ENCODE results near the gene RACGAP1. TPM values are rescaled to one million over a fixed set of nuclear protein-coding genes. Genes with fewer than 3 reads are reported as not detected.
A peak's percentile ranks its signal among the peaks of the same experiment; 100 is the strongest.

RACGAP1 gene
- polyA plus RNA-seq, 3 donors = 3.1 to 5.4 (median 3.6) TPM

DNA sequence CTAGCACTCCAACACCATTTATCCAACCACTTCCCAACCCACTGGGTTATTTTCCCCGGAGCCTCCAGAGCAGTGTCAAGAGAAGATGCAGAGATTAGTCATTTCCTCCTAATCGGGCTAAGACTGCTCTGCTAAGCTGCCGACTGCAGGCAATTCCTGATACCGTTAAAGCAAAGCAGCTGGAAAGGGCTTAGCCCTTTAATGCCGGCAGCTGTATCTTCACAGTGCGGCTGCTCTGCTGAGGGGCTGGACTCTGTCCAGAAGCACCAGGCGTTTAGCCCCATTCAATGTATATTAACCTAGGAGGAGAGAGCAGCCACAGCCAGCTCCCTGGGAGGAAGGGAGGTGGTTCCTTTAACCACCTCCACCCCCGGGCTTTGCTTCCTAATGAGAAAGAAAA lies 41.4 kb downstream of the RACGAP1 start:
- H3K79me2 ChIP-seq (ENCODE audit: insufficient read depth, low read length) = peaks cover 2% of the 10 kb centered on the region
- peak overlapping the region; percentile 50 to 76 for H3K27ac ChIP-seq (ENCODE audit: low read depth in 1 of 2, low read length in 2 of 2)
- H3K4me3 ChIP-seq (replicated peaks in 1 of 3; ENCODE audit: low read depth in 2 of 3, low read length in 3 of 3) = peak overlapping the region in 1 of 3 experiments; percentile 65
- DNase-seq = peak; percentile 30 to 73 (median 73)
- TF ChIP-seq, protein P1, sequence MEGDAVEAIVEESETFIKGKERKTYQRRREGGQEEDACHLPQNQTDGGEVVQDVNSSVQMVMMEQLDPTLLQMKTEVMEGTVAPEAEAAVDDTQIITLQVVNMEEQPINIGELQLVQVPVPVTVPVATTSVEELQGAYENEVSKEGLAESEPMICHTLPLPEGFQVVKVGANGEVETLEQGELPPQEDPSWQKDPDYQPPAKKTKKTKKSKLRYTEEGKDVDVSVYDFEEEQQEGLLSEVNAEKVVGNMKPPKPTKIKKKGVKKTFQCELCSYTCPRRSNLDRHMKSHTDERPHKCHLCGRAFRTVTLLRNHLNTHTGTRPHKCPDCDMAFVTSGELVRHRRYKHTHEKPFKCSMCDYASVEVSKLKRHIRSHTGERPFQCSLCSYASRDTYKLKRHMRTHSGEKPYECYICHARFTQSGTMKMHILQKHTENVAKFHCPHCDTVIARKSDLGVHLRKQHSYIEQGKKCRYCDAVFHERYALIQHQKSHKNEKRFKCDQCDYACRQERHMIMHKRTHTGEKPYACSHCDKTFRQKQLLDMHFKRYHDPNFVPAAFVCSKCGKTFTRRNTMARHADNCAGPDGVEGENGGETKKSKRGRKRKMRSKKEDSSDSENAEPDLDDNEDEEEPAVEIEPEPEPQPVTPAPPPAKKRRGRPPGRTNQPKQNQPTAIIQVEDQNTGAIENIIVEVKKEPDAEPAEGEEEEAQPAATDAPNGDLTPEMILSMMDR (IDR thresholded peaks at IDR 0.05) = no peak
- H3K36me3 Mint-ChIP-seq = peaks cover 7% of the 10 kb centered on the region in 2 donors
- H3K9ac ChIP-seq (ENCODE audit: insufficient read depth, low read length, poor library complexity, severe bottlenecking) = no peak overlapping the region
- peaks cover 0 to 3% (median 1%) of the 10 kb centered on the region in 3 donors for H3K27me3 Mint-ChIP-seq (ENCODE audit: low read depth in 3 of 3)
- intact Hi-C loops (cut with micrococcal nuclease) = loop anchor here in 1 of 2 donors (5.0 kb wide), 1 partner anchor 53 kb away; no protein-coding TSS in a partner anchor
- H4K20me1 ChIP-seq (ENCODE audit: insufficient read depth, low read length) = no peaks in the 10 kb centered on the region
- 0% methylated on average over 5 of the region's 8 CpGs for WGBS (ENCODE audit: insufficient coverage)
- H3K36me3 ChIP-seq (replicated peaks in 1 of 2; ENCODE audit: control insufficient read depth in 1 of 2, insufficient read depth in 2 of 2, low read length in 2 of 2) = no peaks in the 10 kb centered on the region
- H3K4me2 ChIP-seq (replicated peaks; ENCODE audit: extremely low read depth, low read length, poor library complexity, severe bottlenecking) = peak overlapping the region; percentile 77
- peaks cover 79 to 93% of the 10 kb centered on the region in 2 donors for H3K4me1 ChIP-seq (ENCODE audit: control insufficient read depth in 1 of 2, insufficient read depth in 2 of 2, low read length in 2 of 2)
- peak overlapping the region; percentile 75 to 89 (median 86) for H3K27ac Mint-ChIP-seq
- peaks cover 0 to 4% (median 0%) of the 10 kb centered on the region in 7 donors for H3K9me3 Mint-ChIP-seq
- peaks cover 92% of the 10 kb centered on the region for H3K4me1 Mint-ChIP-seq
- H3K27me3 ChIP-seq (ENCODE audit: control insufficient read depth in 2 of 2, insufficient read depth in 2 of 2, low read length in 2 of 2) = no peaks in the 10 kb centered on the region
- H2AFZ ChIP-seq (ENCODE audit: insufficient read depth, low read depth, low read length, poor library complexity, severe bottlenecking) = peak overlapping the region; percentile 84
- H3K9me3 ChIP-seq (replicated peaks in 1 of 2; ENCODE audit: control insufficient read depth in 1 of 2, insufficient read depth in 1 of 2, low read length in 2 of 2) = no peaks in the 10 kb centered on the region
- H3K4me3 Mint-ChIP-seq = peak overlapping the region; percentile 41 to 77

- H3K4me3 ChIP-seq (replicated peaks in 1 of 3; ENCODE audit: low read depth in 2 of 3, low read length in 3 of 3) = peak overlapping the region in 1 of 3 experiments; percentile 42
- no peak overlapping the region for H2AFZ ChIP-seq (ENCODE audit: insufficient read depth, low read depth, low read length, poor library complexity, severe bottlenecking)
- no peaks in the 10 kb centered on the region for H3K27me3 ChIP-seq (ENCODE audit: control insufficient read depth in 2 of 2, insufficient read depth in 2 of 2, low read length in 2 of 2)
- no peaks in the 10 kb centered on the region for H3K9me3 ChIP-seq (replicated peaks in 1 of 2; ENCODE audit: control insufficient read depth in 1 of 2, insufficient read depth in 1 of 2, low read length in 2 of 2)
- Mint-ChIP-seq H3K4me3 (peak overlapping the region in 1 of 2 donors; percentile 49), H3K9me3 (peaks cover 0 to 4% (median 0%) of the 10 kb centered on the region in 7 donors), H3K27ac (peak overlapping the region; percentile 82 to 93 (median 90)), H3K4me1 (peaks cover 83% of the 10 kb centered on the region), H3K27me3 (ENCODE audit: low read depth in 3 of 3) (peaks cover 0 to 3% (median 1%) of the 10 kb centered on the region in 3 donors), H3K36me3 (peaks cover 3 to 7% of the 10 kb centered on the region in 2 donors)
- no peak overlapping the region for H3K9ac ChIP-seq (ENCODE audit: insufficient read depth, low read length, poor library complexity, severe bottlenecking)
- 20% methylated on average over 2 of the region's 7 CpGs for WGBS (ENCODE audit: insufficient coverage)
- TF ChIP-seq, protein P1 (IDR thresholded peaks at IDR 0.05) = no peak
- peak overlapping the region; percentile 76 to 84 for H3K27ac ChIP-seq (ENCODE audit: low read depth in 1 of 2, low read length in 2 of 2)
- H3K79me2 ChIP-seq (ENCODE audit: insufficient read depth, low read length) = no peaks in the 10 kb centered on the region
- peak overlapping the region; percentile 24 for H3K4me2 ChIP-seq (replicated peaks; ENCODE audit: extremely low read depth, low read length, poor library complexity, severe bottlenecking)
- peak; percentile 68 to 86 (median 78) for DNase-seq
- H4K20me1 ChIP-seq (ENCODE audit: insufficient read depth, low read length) = no peaks in the 10 kb centered on the region
- intact Hi-C loops (cut with micrococcal nuclease) = loop anchor here in 1 of 2 donors (5.0 kb wide), 1 partner anchor 55 kb away; no protein-coding TSS in a partner anchor
- H3K4me1 ChIP-seq (ENCODE audit: control insufficient read depth in 1 of 2, insufficient read depth in 2 of 2, low read length in 2 of 2) = peaks cover 64 to 79% of the 10 kb centered on the region in 2 donors
- no peaks in the 10 kb centered on the region for H3K36me3 ChIP-seq (replicated peaks in 1 of 2; ENCODE audit: control insufficient read depth in 1 of 2, insufficient read depth in 2 of 2, low read length in 2 of 2)
Observed at GRCh38 chr12:49982246-49983087, 42.8 kb downstream of the RACGAP1 start.

Measured in CD14-positive monocyte (primary cell).